Brain microvascular endothelial cell (primary cell): Measurements from ENCODE around the gene MYL10.

Experiments
- DNase-seq: peaks from one replicate; pipeline ENCODE4 v3.0.0-alpha.2; 2020
- H3K27ac ChIP-seq: fragments of 250-450 bp; sonication (Bioruptor Pico); 2 replicates; pipeline ENCODE4 v1.5.1; 2020; ENCODE audit warnings: mild to moderate bottlenecking, moderate library complexity
- H3K27me3 ChIP-seq: fragments of 250-450 bp; sonication (Bioruptor Pico); replicated peaks from 2 replicates; pipeline ENCODE4 v1.5.1; 2020; ENCODE audit warnings: mild to moderate bottlenecking
- H3K36me3 ChIP-seq: fragments of 250-450 bp; sonication (Bioruptor Pico); replicated peaks from 2 replicates; pipeline ENCODE4 v1.5.1; 2020; ENCODE audit warnings: mild to moderate bottlenecking
- H3K4me3 ChIP-seq: 2 replicates; pipeline ENCODE4 v1.5.1; 2011; ENCODE audit warnings: low read depth, mild to moderate bottlenecking, control low read depth, low read length, moderate library complexity
- CTCF ChIP-seq: IDR thresholded peaks from 2 replicates; pipeline ENCODE4 v1.5.1; 2011; ENCODE audit warnings: low read depth, mild to moderate bottlenecking, moderate library complexity, low read length, control low read depth, inconsistent platforms; ENCODE audit errors: missing control alignments
- in situ Hi-C: cut with HindIII; loops from 2 replicates; pipeline ENCODE4 v1.10.0; 2017; ENCODE audit warnings: low sequenced_read_pairs, low pct_ligation_motif_present

The MYL10 gene

GRCh38 chr7:101595766-101596537 lies 33.1 kb downstream of the MYL10 start:
- no peaks in the 10 kb centered on the region for H3K27me3 ChIP-seq
- in situ Hi-C loops: no loop called here
- DNase-seq: no peak
- no peak overlapping the region for H3K4me3 ChIP-seq
- no peak for TF ChIP-seq CTCF
- H3K27ac ChIP-seq: no peak overlapping the region
- no peaks in the 10 kb centered on the region for H3K36me3 ChIP-seq

GRCh38 chr7:101595246-101595645 lies 33.9 kb downstream of the MYL10 start:
- Histone ChIP-seq H3K27ac (no peak overlapping the region), H3K4me3 (no peak overlapping the region), H3K27me3 (no peaks in the 10 kb centered on the region), H3K36me3 (no peaks in the 10 kb centered on the region)
- TF ChIP-seq CTCF: no peak
- in situ Hi-C loops: no loop called here
- DNase-seq: no peak

GRCh38 chr7:101594790-101595189 lies 34.3 kb downstream of the MYL10 start:
- DNase-seq: no peak
- no peak overlapping the region for H3K27ac ChIP-seq
- no peak for TF ChIP-seq CTCF
- no peak overlapping the region for H3K4me3 ChIP-seq
- no peaks in the 10 kb centered on the region for H3K27me3 ChIP-seq
- no peaks in the 10 kb centered on the region for H3K36me3 ChIP-seq
- in situ Hi-C loops: no loop called here

- Histone ChIP-seq H3K4me3 (no peak overlapping the region), H3K36me3 (no peaks in the 10 kb centered on the region), H3K27me3 (no peaks in the 10 kb centered on the region), H3K27ac (no peak overlapping the region)
- no peak for TF ChIP-seq CTCF
- in situ Hi-C loops: no loop called here
- no peak for DNase-seq
Measured at GRCh38 chr7:101593556-101593955, 35.5 kb downstream of the MYL10 start.

GRCh38 chr7:101591504-101591903 lies 37.6 kb downstream of the MYL10 start:
- Histone ChIP-seq H3K4me3 (no peak overlapping the region), H3K36me3 (no peaks in the 10 kb centered on the region), H3K27ac (no peak overlapping the region), H3K27me3 (no peaks in the 10 kb centered on the region)
- no peak for DNase-seq
- no peak for TF ChIP-seq CTCF
- in situ Hi-C loops: no loop called here
